T1000 (cell line): ENCODE measurements around the gene BCLAF1.
"Not testable (repeated sequence)": the region's sequence is repeated elsewhere in the genome, so short reads cannot be mapped to it uniquely, and the experiment has no call there.

Experiments
- DNase-seq: peaks from one replicate; lab custom pipeline; 2025; ENCODE audit warnings: mixed read lengths; lab: John Stamatoyannopoulos, UW

BCLAF1 gene

DNA sequence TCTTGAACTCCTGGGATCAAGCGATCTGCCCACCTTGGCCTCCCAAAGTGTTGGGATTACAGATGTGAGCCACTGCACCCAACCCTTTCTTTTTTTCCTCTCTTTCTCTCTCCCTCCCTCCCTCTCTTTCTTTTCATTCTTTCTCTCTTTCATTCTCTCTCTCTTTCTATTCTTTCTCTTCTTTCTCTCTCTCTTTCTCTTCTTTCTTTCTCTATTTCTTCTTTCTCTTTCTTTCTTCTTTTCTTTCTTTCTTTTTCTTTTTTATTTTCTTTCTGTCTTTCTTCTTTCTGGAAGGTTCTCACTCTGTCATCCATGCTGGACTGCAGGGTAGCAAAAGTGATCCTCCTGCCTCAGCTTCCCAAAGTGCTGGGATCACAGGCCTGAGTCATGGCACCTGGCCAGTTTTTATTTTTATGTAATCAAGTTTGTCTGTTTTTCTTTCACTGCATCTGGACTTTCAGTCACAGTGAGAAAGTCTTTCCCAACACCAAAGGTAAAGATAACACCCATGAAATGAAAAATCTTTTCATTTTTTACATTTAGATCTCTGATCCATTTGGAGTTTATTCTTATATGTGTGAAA is 20.2 kb upstream of the BCLAF1 start:
- DNase-seq = no peak

DNA sequence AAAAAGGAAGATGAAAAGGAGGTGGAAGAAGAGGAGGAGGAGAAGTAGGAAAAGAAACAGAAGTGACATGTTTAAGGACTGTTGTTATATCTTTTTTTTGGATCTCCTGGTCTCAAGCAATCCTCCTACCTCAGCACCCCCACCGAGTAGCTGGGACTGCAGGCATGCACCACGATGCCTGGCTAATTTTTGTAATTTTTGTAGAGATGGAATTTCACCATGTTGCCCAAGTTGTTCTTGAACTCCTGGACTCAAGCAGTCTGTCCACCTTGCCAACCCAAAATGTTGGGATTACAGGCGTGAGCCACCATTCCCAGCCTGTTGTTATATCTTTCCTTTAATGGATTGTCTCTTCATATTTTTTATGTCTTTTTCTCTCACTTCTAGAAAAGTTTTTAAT is 19.5 kb upstream of the BCLAF1 start:
- DNase-seq = no peak

DNA sequence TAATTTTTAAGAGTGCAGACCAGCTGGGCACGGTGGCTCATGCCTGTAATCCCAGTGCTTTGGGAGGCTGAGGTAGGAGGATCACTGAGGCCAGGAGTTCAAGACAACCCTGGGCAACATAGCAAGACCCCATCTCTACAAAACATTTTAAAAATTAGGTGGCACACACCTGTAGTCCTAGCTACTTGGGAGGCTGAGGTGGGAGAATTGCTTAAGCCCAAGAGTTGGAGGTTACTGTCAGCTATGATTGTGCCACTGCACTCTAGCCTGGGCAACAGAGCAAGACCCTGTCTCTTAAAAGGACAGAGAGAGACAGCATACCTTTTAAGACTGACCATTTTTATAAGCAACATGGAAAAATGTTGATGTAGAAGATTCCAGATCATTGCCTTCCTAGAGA is 18.8 kb upstream of the BCLAF1 start:
- not testable (repeated sequence) for DNase-seq

DNA sequence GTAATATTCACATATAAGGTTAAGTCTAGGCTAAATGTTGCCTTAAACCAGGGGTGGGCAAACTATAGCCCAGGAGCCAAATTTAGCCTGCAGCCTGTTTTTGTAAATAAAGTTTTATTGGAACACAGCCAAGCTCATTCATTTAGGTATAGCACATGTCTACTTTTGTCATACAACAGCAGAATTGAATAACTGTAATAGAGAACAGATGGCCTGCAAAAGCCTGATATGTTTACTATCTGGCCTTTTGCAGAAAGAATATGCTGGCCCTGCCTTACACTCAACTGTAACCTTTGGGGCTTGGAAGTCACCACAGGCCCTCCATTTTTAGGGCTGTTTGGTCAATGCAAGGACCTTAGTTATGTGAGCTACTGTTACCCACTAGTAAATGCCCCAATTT is 17.7 kb upstream of the BCLAF1 start:
- DNase-seq = no peak

DNA sequence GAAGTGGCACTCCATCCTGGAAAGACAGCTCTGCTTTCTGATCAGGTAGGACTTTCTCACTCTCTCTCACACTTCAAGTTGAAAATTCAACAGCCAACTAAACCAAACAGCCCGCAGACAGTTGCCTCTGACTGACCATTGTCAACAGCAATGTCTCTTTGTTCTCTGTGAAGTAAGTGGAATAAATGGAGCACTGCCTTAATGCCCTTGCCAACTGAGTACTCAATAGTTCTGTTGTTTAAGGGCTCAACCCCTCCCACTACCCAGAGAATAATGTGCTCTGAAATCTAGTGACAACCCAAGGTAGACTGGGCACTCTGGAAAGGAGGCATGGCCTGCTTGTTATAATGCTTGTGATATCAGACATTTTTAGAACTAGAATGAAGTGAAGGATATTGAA is 16.8 kb upstream of the BCLAF1 start:
- DNase-seq = no peak

DNA sequence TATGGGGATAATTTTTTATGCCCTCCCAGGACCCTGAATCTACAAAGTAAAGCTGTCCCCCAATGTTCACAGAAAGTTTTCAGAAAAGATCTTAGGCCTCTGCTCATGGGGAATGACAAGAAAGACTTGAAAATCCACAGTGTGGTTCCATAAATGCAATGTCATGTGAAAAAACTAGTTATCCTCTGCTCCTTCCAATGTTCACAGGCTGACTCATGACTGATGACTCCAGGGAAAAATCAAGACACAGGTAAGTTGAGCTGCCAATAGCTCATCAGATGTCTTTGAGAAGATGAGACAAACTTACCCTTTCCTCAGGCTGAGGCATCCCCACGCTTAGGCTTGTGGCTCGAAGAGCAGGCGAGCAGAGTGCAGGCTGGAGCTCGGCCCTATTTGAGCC is 14.8 kb upstream of the BCLAF1 start:
- DNase-seq = no peak

DNA sequence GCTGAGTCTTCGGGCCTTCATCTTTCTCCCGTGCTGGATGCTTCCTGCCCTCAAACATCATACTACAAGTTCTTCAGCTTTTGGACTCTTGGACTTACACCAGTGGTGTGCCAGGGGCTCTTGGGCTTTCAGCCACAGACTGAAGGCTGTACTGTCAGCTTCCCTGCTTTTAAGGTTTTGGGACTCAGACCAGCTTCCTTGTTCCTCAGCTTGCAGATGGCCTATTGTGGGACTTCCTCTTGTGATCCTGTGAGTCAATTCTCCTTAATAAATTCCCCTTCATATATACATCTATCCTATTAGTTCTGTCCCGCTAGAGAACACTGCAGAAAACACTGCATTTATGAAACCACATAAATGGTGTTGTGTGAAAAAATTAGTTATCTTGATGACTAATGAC is 13.9 kb upstream of the BCLAF1 start:
- DNase-seq = no peak

DNA sequence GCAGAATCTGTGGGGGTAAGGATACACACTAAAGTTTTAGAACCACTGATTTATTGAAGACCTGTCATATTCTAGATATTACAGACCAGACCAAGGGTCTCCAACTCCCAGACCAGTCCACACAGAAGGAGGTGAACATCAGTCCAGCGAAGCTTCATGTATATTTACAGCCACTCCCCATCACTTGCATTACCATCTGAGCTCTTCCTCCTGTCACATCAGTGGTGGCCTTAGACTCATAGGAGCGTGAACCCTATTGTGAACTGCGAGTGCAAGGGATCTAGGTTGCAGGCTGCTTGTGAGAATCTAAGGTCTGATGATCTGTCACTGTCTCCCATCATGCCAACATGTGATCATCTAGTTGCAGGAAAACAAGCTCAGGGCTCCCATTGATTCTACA is 5.0 kb upstream of the BCLAF1 start:
- DNase-seq = no peak

DNA sequence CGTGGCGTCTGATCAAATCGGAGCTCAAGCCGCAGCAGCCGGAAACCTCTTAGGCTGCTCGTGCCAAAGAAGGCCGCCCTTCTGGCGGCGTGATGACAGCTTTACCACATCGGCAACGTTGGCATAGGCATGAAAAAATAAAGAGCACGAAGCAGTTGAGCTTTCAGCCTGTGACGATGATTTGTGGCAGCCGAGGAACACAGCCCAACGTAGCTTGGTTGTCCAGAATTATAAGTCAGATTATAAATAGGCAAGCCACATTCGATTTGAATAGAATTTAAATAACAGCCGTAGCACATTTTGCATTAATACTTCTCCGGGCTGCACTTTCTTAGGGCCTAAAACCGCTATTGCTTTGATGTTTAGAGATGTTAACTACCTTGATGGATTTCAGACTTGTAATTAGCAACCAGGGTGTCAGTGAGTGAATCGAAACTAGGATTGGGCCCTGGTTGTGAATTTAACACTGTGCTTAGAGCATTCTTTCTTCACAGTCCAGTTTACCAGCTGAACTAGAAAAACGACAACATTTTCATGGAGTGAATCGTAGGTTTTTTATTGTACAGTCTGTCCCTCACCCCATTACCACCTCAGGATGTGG is 864 bp upstream of the BCLAF1 start:
- no peak for DNase-seq

DNA sequence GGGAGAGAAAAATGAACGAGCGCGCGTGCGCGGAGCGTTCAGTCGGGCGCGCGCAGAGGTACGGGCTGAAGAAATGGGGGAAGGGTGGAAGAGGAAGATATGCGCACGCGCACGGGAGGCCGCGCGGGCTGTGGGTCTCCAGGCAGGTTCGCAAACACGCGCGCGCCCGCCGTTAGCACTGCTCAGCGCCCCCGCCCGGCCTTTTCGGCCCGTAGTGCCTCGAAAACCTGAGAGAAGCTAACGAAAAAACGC is 393 bp downstream of the BCLAF1 start:
- peak; percentile 82 for DNase-seq

DNA sequence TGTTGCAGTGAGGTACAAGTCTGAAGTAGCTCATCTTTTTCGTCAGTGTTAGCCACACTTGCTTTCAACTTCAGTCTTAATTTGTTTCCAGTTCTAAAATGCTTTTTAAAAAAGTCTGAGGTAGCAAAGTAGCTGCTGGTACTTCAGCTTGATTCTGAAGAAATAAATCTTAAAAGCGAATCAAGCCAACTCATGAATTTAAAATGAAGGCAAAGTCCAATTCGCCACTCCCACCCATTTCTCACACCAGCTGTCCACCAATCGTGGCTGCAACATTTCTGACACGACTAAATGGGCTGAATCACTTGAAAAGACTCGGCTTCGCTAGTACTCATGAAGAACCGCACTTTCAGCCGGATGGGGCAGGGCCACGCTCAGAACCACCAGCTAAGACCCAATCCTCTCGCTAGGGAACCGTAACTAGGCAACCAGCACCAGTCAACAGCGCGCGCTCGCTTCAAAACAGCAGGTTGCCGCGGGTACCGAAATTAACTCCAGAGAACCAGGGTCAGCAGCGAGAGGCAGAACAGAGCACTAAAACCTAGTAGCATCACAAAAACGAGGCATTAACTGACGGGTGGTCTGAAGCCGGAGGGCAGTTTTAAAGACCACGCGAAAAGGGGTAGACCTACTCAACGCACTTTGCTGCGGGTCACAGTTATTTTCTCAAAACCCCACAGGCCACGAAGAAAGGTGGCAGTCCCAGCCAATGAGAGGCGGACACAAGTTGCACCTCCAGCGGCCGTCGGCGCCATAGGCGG is 900 bp downstream of the BCLAF1 start:
- peak; percentile 78 for DNase-seq

DNA sequence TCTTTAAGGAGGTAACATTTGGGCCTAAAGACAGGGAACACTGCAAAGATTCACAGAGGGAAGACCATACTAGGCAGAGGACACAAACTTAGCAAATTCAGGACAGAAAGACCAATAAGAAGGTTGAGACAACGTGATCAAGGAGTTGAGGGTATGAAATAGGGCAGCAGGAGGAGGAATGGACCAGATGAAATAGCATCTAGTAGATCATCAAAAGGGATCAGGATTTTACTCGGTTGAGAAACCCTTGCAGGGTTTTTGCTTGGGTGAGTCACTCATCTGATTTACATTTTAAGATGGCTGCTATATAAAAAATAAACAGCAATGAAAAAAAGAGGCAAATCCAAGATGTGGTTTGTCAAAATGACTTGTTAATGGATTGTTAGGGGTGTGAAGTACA is 4.7 kb downstream of the BCLAF1 start:
- no peak for DNase-seq

DNA sequence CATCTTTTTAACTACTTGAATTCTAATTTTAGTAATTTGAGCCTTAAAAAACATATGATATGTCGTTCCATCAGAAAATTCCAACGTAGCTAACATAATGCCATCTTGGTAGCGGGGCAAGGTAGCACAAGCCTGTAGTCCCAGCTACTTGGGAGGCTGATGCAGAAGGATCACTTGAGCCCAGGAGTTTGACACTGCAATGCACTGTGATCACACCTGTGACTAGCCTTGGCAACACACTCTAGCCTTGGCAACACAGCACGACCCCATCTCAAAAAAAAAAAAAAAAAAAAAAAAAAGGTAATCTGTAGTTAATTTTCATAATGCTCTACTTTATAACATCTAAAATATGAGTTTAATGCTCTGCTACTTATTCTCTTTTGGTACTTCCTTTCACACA is 6.7 kb downstream of the BCLAF1 start:
- DNase-seq = no peak

DNA sequence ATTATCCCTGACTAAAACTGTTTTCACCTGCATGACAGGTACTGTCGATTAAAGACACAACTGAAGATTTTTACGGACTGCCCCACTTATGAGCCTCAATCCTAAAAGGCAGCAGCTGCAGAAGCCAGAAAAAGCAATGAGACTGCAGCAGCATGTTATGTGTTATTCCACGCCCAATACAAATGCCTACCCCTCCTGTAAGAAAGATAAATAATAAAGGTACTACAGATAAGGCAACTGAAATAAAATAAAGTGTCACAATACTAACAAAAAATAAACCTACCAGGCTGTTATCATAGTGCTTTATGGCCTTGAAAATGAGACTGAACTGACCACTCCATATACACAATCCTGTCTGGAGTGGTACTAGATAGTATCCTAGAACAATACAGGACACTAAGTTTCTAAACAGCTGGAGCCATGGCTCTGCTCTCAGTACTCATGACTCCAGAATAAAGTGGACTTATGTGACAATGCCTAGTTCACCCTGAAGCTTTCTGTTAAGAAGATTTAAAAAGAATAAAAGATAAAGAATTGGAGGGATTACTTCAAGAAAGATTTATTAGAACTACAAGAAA is 9.5 kb downstream of the BCLAF1 start:
- DNase-seq = no peak

DNA sequence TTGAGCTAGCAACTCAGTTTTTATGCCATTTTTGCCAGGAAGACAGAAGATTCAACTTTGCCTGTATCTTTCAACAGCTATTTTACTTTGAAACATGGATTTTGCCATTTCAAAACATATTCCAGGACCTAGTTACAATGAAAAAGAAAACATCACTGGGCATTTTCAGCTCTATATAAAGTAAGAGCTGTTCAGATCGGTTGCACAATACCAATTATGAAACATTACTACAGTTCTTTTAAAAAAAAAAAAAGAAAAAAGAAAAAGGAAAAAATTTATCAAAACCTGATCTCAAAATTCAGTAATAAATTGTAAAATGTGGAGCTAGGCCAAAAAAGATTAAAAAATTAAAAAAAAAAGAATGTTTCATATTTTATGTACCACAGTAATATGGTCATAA is 15.6 kb downstream of the BCLAF1 start:
- DNase-seq = no peak

DNA sequence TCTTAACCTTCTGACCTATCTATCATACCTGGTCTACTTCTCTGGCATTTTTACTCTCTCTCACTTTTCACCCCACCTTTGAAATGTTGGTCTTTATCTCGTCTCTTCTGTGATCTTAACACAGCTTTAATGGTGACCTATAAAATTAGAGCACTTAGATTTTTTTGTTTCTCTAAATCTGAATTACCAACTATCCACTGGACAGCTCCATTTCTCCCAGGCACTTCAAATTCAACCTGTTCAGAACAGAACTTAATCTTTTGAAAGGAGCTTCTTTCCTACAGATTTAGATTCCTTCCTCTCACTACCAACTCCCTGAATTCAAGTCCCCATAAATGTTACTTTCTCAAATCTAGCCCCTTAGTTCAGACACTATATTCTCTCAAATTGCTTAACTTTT is 24.5 kb downstream of the BCLAF1 start:
- no peak for DNase-seq

DNA sequence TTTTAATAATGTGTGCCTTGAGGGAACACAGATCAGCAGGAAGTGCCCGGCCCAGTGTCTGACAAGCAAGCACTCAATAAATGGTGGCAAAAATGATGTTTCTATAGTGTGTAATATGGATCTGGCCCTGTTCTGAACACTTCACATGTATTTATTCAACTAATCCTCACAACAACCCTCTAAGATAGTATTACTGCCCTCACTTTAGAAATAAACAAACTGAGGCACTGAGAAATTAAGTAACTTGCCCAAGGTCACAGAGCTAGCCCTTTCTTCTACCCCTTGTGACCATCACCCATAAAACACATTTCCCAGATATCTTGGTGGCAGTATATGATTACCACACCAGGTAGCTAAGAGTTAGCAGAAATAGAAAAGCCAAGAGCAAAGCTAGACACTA is 26.7 kb downstream of the BCLAF1 start:
- no peak for DNase-seq

DNA sequence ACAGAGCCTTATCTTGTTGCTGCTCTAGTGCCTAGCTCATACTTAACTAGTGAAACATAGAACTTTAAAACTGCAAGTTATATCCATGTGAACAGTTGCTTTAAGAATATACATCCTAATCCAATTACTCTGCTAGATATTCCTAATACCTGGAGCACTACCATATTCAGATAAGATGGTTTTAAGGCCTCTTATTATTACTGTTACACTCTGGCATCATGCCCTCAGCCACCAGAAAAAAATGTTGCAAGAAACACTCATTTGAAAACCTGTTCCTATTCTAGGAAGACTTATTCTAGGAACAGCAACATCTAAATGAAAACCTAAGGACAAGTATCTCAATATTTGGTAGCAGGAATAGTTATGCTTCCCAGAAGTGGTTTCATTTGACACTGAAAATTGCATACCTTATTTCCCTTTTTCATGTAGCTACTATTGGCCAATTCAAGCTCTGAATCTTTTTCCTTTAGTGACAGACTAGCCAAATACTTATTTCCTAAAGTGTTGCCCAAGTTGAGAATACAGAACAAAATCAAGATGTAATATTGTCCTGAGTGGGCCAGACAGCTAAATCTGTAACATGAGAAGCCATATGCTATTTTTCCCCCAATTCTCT is 34.7 kb downstream of the BCLAF1 start:
- DNase-seq = no peak

DNA sequence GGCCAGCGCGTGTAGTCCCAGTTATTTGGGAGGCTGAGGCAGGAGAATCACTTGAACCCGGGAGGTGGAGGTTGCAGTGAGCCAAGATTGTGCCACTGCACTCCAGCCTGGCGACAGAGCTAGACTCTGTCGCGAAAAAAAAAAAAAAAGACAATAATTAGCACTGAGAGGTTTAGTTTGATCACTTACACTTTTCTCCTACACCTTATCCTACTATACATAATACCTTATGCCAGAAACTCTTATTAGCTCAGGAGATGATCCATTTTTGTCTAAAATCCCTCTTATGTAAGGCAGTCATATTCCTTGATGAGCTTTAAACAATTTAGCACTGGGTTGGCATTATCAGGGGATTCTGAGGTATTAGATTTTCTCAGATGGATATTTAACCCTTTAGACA is 35.9 kb downstream of the BCLAF1 start:
- no peak for DNase-seq

DNA sequence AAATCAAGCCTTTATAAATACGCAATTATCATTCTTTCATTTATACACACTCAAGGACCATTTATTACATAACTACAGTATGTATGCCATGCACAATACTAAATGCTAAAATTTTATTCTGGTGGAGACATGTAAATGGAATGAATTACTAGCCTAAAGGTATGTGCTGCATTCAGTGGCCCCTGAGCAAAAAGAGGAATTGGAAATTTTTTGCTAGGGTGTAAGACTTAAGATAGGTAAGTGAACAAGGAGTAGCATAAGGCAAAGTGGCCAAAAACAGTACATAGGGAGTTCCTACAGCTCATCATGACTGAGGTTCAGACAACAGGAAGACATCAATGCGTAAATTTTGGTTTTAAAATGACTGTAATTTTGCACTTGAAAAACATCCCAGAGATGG is 37.2 kb downstream of the BCLAF1 start:
- no peak for DNase-seq

DNA sequence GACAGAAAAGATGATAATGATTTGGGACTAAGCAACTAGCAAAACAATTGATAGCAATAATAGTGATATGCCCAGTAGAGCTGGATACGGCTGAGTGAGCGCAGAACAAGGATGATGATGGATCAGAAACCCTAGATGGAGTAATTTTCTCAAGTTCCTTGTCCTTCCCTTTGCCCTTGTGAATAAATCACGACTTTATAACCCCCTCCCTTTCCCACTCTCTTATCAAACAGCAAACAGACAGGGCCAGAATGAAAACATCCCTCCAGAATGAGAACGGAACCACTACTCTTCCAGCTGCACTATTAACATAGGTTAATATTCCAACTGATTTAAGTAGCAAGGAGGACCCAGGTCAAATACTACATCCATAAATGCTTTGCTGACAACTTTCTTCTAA is 38.3 kb downstream of the BCLAF1 start:
- no peak for DNase-seq

DNA sequence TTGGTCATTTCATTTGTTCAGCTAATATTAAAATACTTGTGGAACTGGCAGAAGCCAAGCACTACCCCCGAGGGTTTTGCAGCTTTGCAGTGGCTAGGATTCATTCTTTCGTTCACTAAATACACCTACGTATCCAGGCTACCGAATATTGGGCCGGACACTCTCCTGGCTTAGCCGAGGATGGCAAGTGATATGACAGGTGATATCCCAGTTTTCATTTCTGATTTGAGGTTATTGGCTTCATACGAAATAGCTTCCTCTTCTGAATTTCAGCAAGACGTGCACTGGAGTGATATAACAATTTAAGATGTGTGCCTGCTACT is 39.0 kb downstream of the BCLAF1 start:
- DNase-seq = no peak
